PC-3 (cell line): Measurements from ENCODE around the gene TNXB.
"Not testable (repeated sequence)": the region's sequence is repeated elsewhere in the genome, so short reads cannot be mapped to it uniquely, and the experiment has no call there.

Experiments used
- EZH2 ChIP-seq: fragments of 300-600 bp; sonication (generic); IDR thresholded peaks from one replicate; pipeline ENCODE4 v1.6.1; 2017; ENCODE audit warnings: antibody characterized with exemption, mild to moderate bottlenecking, low read length; ENCODE audit not compliant: unreplicated experiment
- EZH2phosphoT487 ChIP-seq: fragments of 300-600 bp; sonication (generic); IDR thresholded peaks from 2 replicates; pipeline ENCODE4 v1.6.1; 2018; ENCODE audit warnings: mild to moderate bottlenecking, antibody characterized with exemption, low read length, borderline replicate concordance
- TF ChIP-seq, protein P1 (sequence below): fragments of 300-600 bp; sonication (generic); conservative IDR thresholded peaks from 2 replicates; pipeline ENCODE4 v1.5.1; 2017; ENCODE audit warnings: antibody characterized with exemption, low read depth, mild to moderate bottlenecking, low read length

DNA sequence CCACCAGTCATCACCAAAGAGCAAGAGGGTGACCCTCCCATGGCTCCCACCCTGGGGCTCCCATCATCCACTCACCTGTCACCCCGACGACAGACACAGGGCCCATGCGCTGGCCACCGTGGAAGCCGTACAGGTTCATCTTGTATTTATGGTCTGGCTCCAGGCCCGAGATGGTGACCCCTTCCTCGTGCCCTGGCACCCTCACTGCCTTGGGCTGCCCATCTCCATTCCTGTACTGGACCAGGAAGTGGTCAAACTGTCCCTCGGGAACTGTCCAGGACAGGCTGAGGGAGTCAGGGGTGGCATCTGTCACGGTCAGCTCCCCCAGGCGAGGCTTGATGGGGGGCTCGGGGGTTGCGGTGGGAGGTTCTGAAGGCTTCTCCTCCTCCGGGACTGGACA lies 40.8 kb downstream of the TNXB start:
- TF ChIP-seq, protein P1, sequence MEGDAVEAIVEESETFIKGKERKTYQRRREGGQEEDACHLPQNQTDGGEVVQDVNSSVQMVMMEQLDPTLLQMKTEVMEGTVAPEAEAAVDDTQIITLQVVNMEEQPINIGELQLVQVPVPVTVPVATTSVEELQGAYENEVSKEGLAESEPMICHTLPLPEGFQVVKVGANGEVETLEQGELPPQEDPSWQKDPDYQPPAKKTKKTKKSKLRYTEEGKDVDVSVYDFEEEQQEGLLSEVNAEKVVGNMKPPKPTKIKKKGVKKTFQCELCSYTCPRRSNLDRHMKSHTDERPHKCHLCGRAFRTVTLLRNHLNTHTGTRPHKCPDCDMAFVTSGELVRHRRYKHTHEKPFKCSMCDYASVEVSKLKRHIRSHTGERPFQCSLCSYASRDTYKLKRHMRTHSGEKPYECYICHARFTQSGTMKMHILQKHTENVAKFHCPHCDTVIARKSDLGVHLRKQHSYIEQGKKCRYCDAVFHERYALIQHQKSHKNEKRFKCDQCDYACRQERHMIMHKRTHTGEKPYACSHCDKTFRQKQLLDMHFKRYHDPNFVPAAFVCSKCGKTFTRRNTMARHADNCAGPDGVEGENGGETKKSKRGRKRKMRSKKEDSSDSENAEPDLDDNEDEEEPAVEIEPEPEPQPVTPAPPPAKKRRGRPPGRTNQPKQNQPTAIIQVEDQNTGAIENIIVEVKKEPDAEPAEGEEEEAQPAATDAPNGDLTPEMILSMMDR, result not testable (repeated sequence)
- not testable (repeated sequence) for TF ChIP-seq EZH2phosphoT487, EZH2
